ENCODE measurements around the gene PGM5.

- TF ChIP-seq CTCF (IDR thresholded peaks at IDR 0.05) (no peak), POLR2A (IDR thresholded peaks at IDR 0.05) (no peak)
These were observed 188.8 kb downstream of the PGM5 start for GRCh38 chr9:68545033-68545705.
